SKM-1 (cell line): ENCODE measurements around the gene PRPF39.
"Not testable (repeated sequence)": the region's sequence is repeated elsewhere in the genome, so short reads cannot be mapped to it uniquely, and the experiment has no call there.

ENCODE experiments used
- DNase-seq: peaks from one replicate; lab custom pipeline; 2025; ENCODE audit not compliant: unreplicated experiment; lab: John Stamatoyannopoulos, UW

The PRPF39 gene

GRCh38 chr14:45135659-45136395, 51.9 kb downstream of the PRPF39 start, which contains the start of gene FANCM:
Gene FANCM (plus strand): TSS chr14:45135930. CDS start chr14:45136032, 102 bp downstream.
- DNase-seq: peak; percentile 68

GRCh38 chr14:45136399-45136798, 52.5 kb downstream of the PRPF39 start:
- no peak for DNase-seq

- DNase-seq: no peak
Measured at GRCh38 chr14:45140661-45141187, 56.8 kb downstream of the PRPF39 start.

GRCh38 chr14:45142083-45142482, 58.2 kb downstream of the PRPF39 start:
- DNase-seq: not testable (repeated sequence)

- no peak for DNase-seq
Measured at GRCh38 chr14:45144658-45145057, 60.7 kb downstream of the PRPF39 start.

GRCh38 chr14:45145214-45145613, 61.3 kb downstream of the PRPF39 start:
- no peak for DNase-seq

GRCh38 chr14:45149602-45150001, 65.7 kb downstream of the PRPF39 start:
- no peak for DNase-seq

- no peak for DNase-seq
Measured at GRCh38 chr14:45150386-45150890, 66.5 kb downstream of the PRPF39 start.

GRCh38 chr14:45156067-45156466, 72.2 kb downstream of the PRPF39 start:
- DNase-seq: no peak
